RPMI7951 (cell line): ENCODE results near the gene IL1R1. TPM values are rescaled to one million over a fixed set of nuclear protein-coding genes. Genes with fewer than 3 reads are reported as not detected.

ENCODE experiments used
- DNase-seq: peaks from one replicate; pipeline ENCODE4 v3.0.0-alpha.2; 2012; ENCODE audit warnings: low read depth
- total RNA-seq: library from RNA; depleted of rRNA; stranded (reverse); fragments of >200 nt; shearing (Covaris generic); gene quantifications from 2 replicates; pipeline ENCODE4 v1.2.3, GENCODE V29; 2014; rRNA removed

IL1R1 gene
- total RNA-seq, 1 experiment from 2014 or later, result 27.2 TPM

DNA sequence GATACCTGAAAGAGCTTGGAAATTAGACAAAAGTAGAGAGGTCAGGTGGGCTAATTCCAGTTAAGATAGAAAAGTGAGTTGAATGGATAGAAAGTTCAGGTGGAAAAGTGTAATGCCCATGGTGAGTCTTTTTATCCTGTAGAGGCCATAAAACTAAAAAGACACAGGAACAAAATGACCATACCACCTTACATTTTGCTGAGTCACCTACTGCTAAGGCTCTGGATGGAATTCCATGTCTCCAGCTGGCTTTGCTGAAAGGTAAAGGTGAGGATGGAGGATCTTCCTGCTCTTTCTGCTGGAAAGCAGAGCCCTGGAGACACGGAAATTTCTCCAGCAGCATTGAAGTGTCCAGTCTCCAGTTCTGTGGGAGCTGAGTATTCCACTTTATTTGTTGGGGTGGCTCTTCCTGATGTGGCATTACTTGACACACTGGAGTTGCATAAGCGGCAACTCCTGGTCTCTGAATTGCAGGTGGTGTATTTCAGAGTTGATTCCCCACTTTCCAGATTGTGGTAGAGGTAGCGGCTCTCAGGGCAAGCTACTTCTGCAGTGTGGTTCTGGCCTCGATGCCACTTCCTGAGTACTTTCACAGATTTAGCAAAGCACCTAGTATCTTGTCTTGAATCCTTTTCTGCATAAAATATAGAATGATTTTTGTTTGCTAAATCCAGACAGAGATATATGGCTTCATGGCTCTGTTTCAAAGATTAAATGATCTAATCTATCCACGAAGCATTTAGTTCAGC is 55.0 kb downstream of the IL1R1 start:
- no peak for DNase-seq

DNA sequence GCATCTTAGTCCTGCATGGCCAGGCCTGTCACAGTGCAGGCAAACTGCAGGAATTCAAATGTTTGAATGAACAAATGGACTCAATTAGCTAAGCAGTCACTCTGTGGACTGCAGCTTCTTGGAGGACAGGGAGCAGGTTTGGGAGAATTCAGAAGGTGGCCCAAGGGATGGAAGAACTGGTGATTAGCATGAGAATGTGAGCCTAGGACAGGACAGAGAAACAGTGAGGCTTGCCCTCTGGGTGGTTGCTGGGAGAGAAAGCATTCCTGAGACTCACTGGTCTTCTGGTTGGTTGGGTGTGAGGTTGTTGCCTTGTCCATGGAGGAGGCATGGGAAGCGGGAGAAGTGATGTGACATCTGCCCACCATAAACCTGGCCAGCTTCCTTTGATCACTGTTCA is 58.0 kb downstream of the IL1R1 start:
- DNase-seq, result no peak

DNA sequence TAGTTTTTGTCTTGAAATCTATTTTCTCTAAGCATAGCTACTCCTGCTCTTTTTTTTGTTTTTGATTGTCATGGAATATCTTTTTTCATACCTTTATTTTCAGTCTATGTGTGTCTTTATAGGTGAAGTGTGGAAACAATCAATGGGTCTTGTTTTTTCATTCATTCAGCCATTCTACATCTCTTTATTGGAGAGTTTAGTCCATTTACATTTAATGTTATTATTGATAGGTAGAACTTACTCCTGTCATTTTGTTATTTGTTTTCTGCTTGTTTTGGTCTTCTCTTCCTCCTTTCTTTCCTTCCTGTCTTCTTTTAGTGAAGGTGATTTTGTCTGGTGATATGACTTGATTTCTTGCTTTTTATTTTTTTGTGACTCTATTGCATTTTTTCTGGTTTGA is 62.1 kb downstream of the IL1R1 start:
- no peak for DNase-seq

DNA sequence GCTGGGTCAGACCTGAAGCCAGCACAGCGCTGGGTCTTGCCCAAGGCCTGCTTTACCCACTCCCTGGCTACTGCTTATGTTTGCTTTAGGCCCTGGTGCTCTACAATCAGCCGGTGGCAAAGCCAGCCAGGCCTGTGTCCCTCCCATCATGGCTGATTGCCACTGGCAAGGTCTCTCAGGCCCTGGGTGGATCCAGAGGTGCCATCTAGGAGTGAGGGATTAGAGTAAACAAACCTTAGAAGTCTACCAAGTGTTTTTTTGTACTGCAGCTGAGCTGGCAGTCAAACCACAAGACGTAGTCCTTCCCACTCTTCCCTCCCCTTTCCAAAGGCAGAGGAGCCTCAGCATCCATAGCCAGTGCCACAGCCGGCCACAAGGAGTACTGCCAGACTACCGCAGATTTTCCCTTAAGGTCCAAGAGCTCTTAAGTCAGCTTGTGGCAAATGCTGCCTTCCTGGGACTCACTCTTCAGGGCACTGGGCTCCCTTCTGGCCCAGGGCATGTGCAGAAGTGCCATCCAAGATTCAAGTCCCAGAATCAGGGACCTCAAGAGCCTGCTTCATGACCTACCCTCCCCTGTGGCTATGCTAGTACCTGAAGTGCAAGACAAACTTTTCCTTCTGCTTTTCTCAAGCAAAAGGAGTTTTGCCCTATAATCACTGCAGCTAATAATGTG is 64.3 kb downstream of the IL1R1 start:
- DNase-seq, result peak; percentile 81

DNA sequence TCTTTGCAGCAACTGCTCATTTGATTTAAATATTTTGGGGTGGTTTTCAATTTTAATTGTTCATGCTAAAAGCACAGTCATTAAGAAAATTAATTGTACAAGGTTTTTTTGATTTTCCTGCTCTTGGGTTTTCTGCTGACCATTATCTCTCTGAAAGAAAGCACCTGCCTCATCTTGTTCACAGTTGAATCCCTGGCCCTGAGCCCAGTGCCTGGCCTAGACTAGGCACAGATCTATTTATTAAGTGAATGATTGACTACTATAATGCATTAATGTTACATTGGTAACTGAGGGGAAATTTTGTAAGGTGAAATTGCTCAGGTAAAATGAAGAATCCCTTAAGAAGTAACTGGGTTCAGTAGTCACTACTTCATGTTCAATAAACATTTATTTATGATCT is 66.2 kb downstream of the IL1R1 start:
- no peak for DNase-seq

DNA sequence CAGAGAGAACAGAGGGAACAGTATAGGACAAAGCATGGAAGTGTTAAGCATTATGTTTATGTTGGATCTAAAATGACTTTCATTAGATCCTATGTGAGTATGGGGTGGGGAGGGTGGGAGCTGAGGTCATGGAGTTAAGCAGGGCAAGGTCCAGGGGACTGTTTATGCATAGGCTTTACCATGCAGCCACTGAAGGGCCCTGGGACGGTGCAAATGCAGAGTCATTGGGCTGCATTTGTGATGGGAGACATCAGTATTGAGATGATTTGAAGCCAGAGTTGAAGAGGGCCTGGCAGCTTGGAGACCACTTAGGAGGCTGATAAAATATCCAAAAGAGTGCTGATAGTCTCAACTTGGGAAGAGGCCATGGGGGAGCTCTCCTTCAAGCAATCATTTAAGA is 66.9 kb downstream of the IL1R1 start:
- no peak for DNase-seq

DNA sequence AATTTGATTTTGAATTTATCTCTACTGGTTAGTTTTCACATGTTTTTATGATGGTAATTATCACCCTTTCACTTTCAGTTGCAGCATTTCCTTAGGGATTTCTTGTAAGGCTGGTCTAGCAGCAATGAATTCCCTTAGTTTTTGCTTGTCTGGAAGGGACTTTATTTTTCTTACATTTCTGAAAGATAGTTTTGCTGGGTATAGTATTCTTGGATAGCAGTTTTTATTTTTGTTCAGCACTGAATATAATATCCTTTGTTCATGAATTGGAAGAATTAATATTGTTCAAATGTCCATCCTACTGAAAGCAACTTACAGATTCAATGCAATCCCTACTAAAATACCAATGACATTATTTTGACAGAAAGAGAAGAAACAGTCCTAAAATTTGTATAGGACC is 74.5 kb downstream of the IL1R1 start:
- DNase-seq, result no peak

DNA sequence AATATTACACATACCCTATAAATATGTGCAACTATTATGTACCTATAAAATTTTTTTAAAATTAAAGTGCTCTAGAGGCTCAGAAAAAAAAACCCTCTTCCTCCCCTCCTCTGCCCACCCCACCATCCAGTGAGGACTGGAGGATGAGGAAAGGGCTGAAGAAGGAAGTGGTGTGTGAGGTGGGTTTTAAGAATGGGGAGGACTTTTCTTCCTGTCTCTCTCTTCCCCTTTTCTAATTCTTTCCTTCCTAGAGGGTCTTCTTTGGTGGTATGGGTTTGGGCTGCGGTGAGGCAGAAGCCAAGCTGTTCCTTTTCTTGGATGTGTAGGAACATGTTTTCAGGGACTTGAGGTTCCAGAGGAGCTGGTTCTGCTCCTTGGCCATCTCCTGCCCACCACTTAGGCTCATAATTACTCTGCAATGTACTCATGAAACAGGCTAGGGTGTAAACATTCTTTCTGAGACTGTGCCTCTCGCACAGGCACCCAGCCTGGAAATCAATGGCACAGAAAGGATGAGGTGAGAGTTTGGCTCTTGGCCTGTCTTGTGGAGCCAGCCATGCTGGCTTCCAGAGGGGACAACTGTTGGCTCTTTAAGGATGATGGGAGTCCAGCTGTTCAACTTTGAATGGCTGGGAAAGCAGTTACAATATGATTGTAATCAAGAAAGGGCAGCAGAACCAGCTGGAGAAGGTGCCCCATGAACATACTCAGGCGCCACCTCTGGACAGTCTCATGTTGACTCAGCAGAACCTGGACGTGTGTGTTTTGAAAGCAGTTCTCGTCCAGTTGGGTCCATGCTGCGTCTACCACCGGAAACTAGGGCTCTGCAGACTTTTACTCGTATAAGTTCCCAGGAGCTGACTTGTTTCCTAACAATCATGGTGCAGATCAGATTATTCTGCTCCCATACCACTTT is 82.5 kb downstream of the IL1R1 start:
- DNase-seq, result peak; percentile 19

DNA sequence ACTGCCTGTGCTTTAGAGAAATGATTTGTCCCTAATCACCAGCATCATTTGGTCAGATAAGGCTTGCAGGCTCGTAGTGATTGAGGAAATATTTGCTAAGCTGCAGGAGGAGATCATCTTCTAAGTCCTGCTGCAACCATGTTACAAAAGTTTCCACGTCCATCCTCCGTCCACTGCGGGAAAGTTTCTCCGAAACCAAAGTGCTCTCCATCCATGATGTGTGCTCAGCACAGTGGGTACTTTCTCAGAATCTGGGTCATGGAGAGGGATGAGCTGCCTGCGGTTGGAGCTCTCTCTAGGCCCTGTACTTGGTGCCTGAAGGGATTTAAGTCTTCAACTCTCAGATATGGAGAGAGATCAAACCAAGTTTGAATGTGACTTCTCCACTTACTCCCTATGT is 83.6 kb downstream of the IL1R1 start:
- no peak for DNase-seq

DNA sequence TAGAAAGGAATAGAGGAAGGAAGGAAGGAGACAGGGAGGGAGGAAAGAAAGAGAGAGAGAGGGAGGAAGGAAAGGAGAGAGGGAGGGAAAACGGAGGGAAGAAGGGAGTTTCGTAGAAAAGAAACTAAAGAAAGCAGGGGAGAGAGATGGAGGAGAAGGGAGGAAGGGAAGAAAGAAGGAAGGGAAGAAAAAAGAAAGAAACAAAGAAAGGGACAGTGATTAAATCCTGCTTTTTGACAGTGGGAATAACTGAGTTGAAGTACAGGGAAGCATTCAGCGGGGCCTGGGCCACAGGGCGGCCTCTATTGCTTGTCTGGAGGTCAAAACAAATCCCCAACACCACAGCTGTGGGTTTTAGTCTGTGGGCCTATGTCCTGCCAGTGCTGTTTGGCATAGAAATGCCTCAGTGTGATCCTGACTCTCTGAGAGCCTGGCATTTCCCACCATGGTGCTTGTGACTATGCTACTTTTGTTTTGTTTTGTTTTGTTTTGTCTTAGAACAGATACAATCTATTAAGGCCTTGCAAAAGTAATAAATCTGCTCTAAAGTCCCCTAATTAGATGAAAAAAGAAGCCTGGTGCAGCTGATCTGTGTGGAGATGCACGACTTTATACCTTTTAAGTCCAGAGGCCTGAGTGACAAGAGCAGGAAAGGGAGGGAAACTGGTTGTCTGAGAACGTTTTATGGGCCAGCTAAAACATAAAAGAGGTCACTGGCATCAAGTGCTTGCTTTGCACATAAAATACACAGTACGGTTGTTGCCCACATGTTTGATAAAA is 84.3 kb downstream of the IL1R1 start:
- DNase-seq, result no peak

DNA sequence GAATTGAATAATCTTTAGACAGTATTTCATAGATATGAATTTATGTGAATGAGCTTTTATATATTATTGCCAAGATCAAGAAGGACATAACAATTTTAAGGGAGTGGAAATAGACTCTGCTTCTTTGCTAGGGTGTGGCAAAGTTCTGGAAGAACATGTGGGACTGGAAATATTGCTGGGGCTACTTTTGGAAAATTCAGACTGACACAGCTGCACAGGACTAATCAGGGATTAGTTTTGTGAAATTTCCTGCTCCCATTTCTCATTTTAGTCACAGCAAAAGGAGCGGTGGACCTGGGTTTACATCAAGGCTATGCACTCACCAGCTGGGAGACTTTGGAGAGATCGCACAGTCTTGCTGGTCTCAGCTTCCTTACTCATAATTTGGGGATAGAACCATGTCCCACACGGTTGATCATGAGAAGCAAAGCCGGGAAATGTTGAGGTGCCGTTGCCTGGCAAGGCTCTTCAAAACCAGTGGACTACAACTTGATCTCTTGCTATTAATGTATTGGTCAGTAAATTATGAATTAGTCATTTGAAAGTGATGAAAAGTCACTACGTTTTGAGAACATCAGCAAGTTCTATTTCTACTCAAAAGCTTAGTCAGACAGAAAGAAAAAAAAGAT is 86.7 kb downstream of the IL1R1 start:
- DNase-seq, result no peak

Other genes with a start within 250 kb of the IL1R1 start
- gene IL1R2, start 150.8 kb upstream of the IL1R1 start, total RNA-seq, result 3.0 and 4.3 TPM in 2 replicates
- 0.39 TPM in 1 of 2 replicates, not detected in the other for gene IL1RL2, start 44.3 kb downstream of the IL1R1 start, total RNA-seq
- 0.10 TPM in 1 of 2 replicates, not detected in the other for gene IL1RL1, start 168.8 kb downstream of the IL1R1 start, total RNA-seq
- gene IL18R1, start 213.1 kb downstream of the IL1R1 start, total RNA-seq, result 0.10 TPM in 1 of 2 replicates, not detected in the other